Loucy (cell line): ENCODE results near the gene PAK4.

Experiments used
- H2AFZ ChIP-seq: fragments of 200-600 bp; sonication (generic); 2 replicates; pipeline ENCODE4 v1.6.0; 2016; ENCODE audit warnings: antibody characterized with exemption, mild to moderate bottlenecking, low read length, moderate library complexity
- H3F3A ChIP-seq: fragments of 200-600 bp; 2 replicates; pipeline ENCODE4 v1.6.0; 2016; ENCODE audit warnings: antibody characterized with exemption, low read depth, mild to moderate bottlenecking
- H3K27me3 ChIP-seq: fragments of 200-600 bp; sonication (generic); 2 replicates; pipeline ENCODE4 v1.6.1; 2014; ENCODE audit warnings: low read length, mild to moderate bottlenecking; ENCODE audit not compliant: insufficient read depth, poor library complexity, severe bottlenecking
- H3K36me3 ChIP-seq: fragments of 200-600 bp; sonication (generic); 2 replicates; pipeline ENCODE4 v1.6.1; 2016; ENCODE audit warnings: low read length; ENCODE audit not compliant: insufficient read depth
- H3K4me1 ChIP-seq: fragments of 200-600 bp; sonication (generic); 2 replicates; pipeline ENCODE4 v1.5.1; 2014; ENCODE audit warnings: low read length, mild to moderate bottlenecking; ENCODE audit not compliant: insufficient read depth, poor library complexity, severe bottlenecking
- H3K4me2 ChIP-seq: fragments of 200-600 bp; sonication (generic); 2 replicates; pipeline ENCODE4 v1.6.0; 2014; ENCODE audit warnings: antibody characterized with exemption, low read length, low read depth, mild to moderate bottlenecking; ENCODE audit not compliant: poor library complexity, severe bottlenecking
- H3K4me3 ChIP-seq: fragments of 200-600 bp; sonication (generic); 2 replicates; pipeline ENCODE4 v1.5.1; 2014; ENCODE audit warnings: low read length, mild to moderate bottlenecking, mixed read lengths; ENCODE audit not compliant: poor library complexity, severe bottlenecking
- H3K79me2 ChIP-seq: fragments of 200-600 bp; sonication (generic); 2 replicates; pipeline ENCODE4 v1.6.1; 2014; ENCODE audit warnings: low read length; ENCODE audit not compliant: insufficient read depth
- H3K9ac ChIP-seq: fragments of 200-600 bp; sonication (generic); 2 replicates; pipeline ENCODE4 v1.6.0; 2014; ENCODE audit warnings: mild to moderate bottlenecking, low read depth, low read length, moderate library complexity; ENCODE audit not compliant: poor library complexity, severe bottlenecking
- H3K9me2 ChIP-seq: fragments of 200-600 bp; sonication (generic); replicated peaks from 2 replicates; pipeline ENCODE4 v1.6.1; 2016; ENCODE audit warnings: low read depth, low read length, mixed read lengths
- H3K9me3 ChIP-seq: fragments of 200-600 bp; sonication (generic); 2 replicates; pipeline ENCODE4 v1.6.1; 2014; ENCODE audit warnings: mild to moderate bottlenecking, antibody characterized with exemption, low read length, low read depth; ENCODE audit not compliant: insufficient read depth
- H4K20me1 ChIP-seq: fragments of 200-600 bp; sonication (generic); 2 replicates; pipeline ENCODE4 v1.6.0; 2014; ENCODE audit warnings: antibody characterized with exemption, low read length, mild to moderate bottlenecking; ENCODE audit not compliant: insufficient read depth, poor library complexity, severe bottlenecking
- CTCF ChIP-seq: fragments of 200-600 bp; sonication (generic); conservative IDR thresholded peaks from 2 replicates; pipeline ENCODE4 v1.5.1; 2014; ENCODE audit warnings: mild to moderate bottlenecking, antibody characterized with exemption, low read length
- EZH2phosphoT487 ChIP-seq: fragments of 200-600 bp; IDR thresholded peaks from 2 replicates; pipeline ENCODE4 v1.6.1; 2018; ENCODE audit warnings: antibody characterized with exemption, mild to moderate bottlenecking, moderate library complexity, borderline replicate concordance

Gene PAK4

GRCh38 chr19:39170386-39171231 lies 45.0 kb downstream of the PAK4 start:
- Histone ChIP-seq H3K9me2 (no peaks in the 10 kb centered on the region), H3K27me3 (no peaks in the 10 kb centered on the region), H2AFZ (no peak overlapping the region)

GRCh38 chr19:39171479-39172465 lies 46.2 kb downstream of the PAK4 start:
- H3K9me2 ChIP-seq: no peaks in the 10 kb centered on the region
- H4K20me1 ChIP-seq: peaks cover 4% of the 10 kb centered on the region
- TF ChIP-seq CTCF: no peak
- TF ChIP-seq EZH2phosphoT487: no peak
- no peak overlapping the region for H2AFZ ChIP-seq
- H3K9ac ChIP-seq: no peak overlapping the region
- no peaks in the 10 kb centered on the region for H3K9me3 ChIP-seq
- no peaks in the 10 kb centered on the region for H3K4me1 ChIP-seq
- H3K27me3 ChIP-seq: no peaks in the 10 kb centered on the region
- H3K79me2 ChIP-seq: 0 out of 2 replicates have a peak, but pooled peaks cover 1% of the 10 kb centered on the region
- no peak overlapping the region for H3K4me3 ChIP-seq
- H3K36me3 ChIP-seq: peaks cover 51% of the 10 kb centered on the region; the same call in 1 of the 2 replicates
- H3K4me2 ChIP-seq: no peak overlapping the region
- H3F3A ChIP-seq: no peaks in the 10 kb centered on the region

More at GRCh38 chr19:39170386-39171231, 45.0 kb downstream of the PAK4 start:
- Histone ChIP-seq H3K36me3 (peaks cover 41% of the 10 kb centered on the region; the same call in 1 of the 2 replicates), H3K79me2 (peaks cover 8% of the 10 kb centered on the region; the same call in 1 of the 2 replicates), H4K20me1 (peaks cover 7% of the 10 kb centered on the region), H3K4me3 (no peak overlapping the region), H3F3A (no peaks in the 10 kb centered on the region), H3K4me1 (no peaks in the 10 kb centered on the region), H3K9me3 (no peaks in the 10 kb centered on the region), H3K4me2 (no peak overlapping the region), H3K9ac (no peak overlapping the region)
- TF ChIP-seq EZH2phosphoT487 (no peak), CTCF (no peak)

GRCh38 chr19:39172700-39173501 lies 47.3 kb downstream of the PAK4 start:
- Histone ChIP-seq H3K36me3 (peaks cover 56% of the 10 kb centered on the region; the same call in 1 of the 2 replicates), H3K4me1 (no peaks in the 10 kb centered on the region), H3F3A (no peaks in the 10 kb centered on the region), H2AFZ (no peak overlapping the region), H4K20me1 (no peaks in the 10 kb centered on the region), H3K79me2 (no peaks in the 10 kb centered on the region), H3K27me3 (no peaks in the 10 kb centered on the region), H3K4me3 (no peak overlapping the region), H3K9ac (no peak overlapping the region), H3K9me2 (no peaks in the 10 kb centered on the region), H3K4me2 (no peak overlapping the region), H3K9me3 (no peaks in the 10 kb centered on the region)
- TF ChIP-seq EZH2phosphoT487 (no peak), CTCF (no peak)
